Right atrium auricular region (tissue), 2 donors: Measurements from ENCODE around the gene NLE1. TPM values are rescaled to one million over a fixed set of nuclear protein-coding genes. Genes with fewer than 3 reads are reported as not detected.

Source experiments
- DNase-seq: peaks from one replicate; pipeline ENCODE4 v3.0.0-alpha.2; 2019; ENCODE audit warnings: low spot score
- H3K27ac ChIP-seq, 2 donors: fragments of 200-600 bp; sonication (generic); 1 replicate in 1 of 2; 2 replicates in 1 of 2; pipeline ENCODE4 v1.5.1; 2016 to 2019
- H3K27me3 ChIP-seq, 2 donors: fragments of 200-600 bp; sonication (generic); one replicate each; pipeline versions ENCODE4 v1.5.1 to v1.6.0; 2017 to 2019
- H3K36me3 ChIP-seq: fragments of 200-600 bp; sonication (generic); one replicate; pipeline ENCODE4 v1.5.1; 2016
- H3K4me1 ChIP-seq, 2 donors: fragments of 200-600 bp; sonication (generic); one replicate each; pipeline versions ENCODE4 v1.5.1 to v1.6.0; 2017 to 2019
- H3K4me3 ChIP-seq, 2 donors: fragments of 200-600 bp; sonication (generic); 1 replicate in 1 of 2; 2 replicates in 1 of 2; pipeline ENCODE4 v1.5.1; 2017 to 2019; ENCODE audit warnings: mild to moderate bottlenecking in 1 of 2, moderate library complexity in 1 of 2
- H3K9me3 ChIP-seq, 2 donors: fragments of 200-600 bp; sonication (generic); one replicate each; pipeline ENCODE4 v1.5.1; 2019
- CTCF ChIP-seq, 2 donors: fragments of 200-600 bp; sonication (generic); IDR thresholded peaks; one replicate each; pipeline ENCODE4 v1.5.1; 2019; ENCODE audit warnings: antibody characterized with exemption in 2 of 2
- total RNA-seq, 2 donors: library from RNA; depleted of rRNA; stranded (reverse); fragments of >200 nt; gene quantifications; one replicate each; pipeline ENCODE4 v1.1.0, GENCODE V29; 2016

The NLE1 gene
- total RNA-seq, 2 donors from 2014 or later: 3.6 to 8.2 TPM

- Histone ChIP-seq H3K4me3 (no peak overlapping the region), H3K27ac (no peak overlapping the region), H3K27me3 (no peaks in the 10 kb centered on the region), H3K36me3 (peaks cover 29% of the 10 kb centered on the region), H3K4me1 (peaks cover 0 to 13% of the 10 kb centered on the region in 2 donors), H3K9me3 (no peaks in the 10 kb centered on the region)
- no peak for DNase-seq
- TF ChIP-seq CTCF (IDR thresholded peaks at IDR 0.05): no peak
These were observed 12.1 kb downstream of the NLE1 start for GRCh38 chr17:35129973-35130351.

GRCh38 chr17:35129154-35129972, 12.7 kb downstream of the NLE1 start:
- Histone ChIP-seq H3K27me3 (no peaks in the 10 kb centered on the region), H3K27ac (no peak overlapping the region), H3K4me3 (no peak overlapping the region), H3K36me3 (peaks cover 25% of the 10 kb centered on the region), H3K9me3 (no peaks in the 10 kb centered on the region), H3K4me1 (peaks cover 0 to 13% of the 10 kb centered on the region in 2 donors)
- DNase-seq: no peak
- no peak for TF ChIP-seq CTCF (IDR thresholded peaks at IDR 0.05)

GRCh38 chr17:35127751-35128514, 14.2 kb downstream of the NLE1 start:
- H3K9me3 ChIP-seq: no peaks in the 10 kb centered on the region
- no peak overlapping the region for H3K4me3 ChIP-seq
- H3K4me1 ChIP-seq: peaks cover 0 to 13% of the 10 kb centered on the region in 2 donors
- H3K27me3 ChIP-seq: no peaks in the 10 kb centered on the region
- peaks cover 12% of the 10 kb centered on the region for H3K36me3 ChIP-seq
- peak; percentile 82 for DNase-seq
- TF ChIP-seq CTCF (IDR thresholded peaks at IDR 0.05): no peak
- H3K27ac ChIP-seq: no peak overlapping the region

GRCh38 chr17:35121315-35121714, 20.8 kb downstream of the NLE1 start, which contains the start of gene FNDC8:
Gene FNDC8 (plus strand): TSS chr17:35121615. CDS start chr17:35121694, 79 bp downstream.
- Histone ChIP-seq H3K9me3 (no peaks in the 10 kb centered on the region), H3K4me1 (peaks cover 0 to 20% of the 10 kb centered on the region in 2 donors), H3K4me3 (no peak within 1 kb of the TSS), H3K27me3 (no peaks in the 10 kb centered on the region), H3K27ac (no peak within 1 kb of the TSS), H3K36me3 (no peaks in the 10 kb centered on the region)
- no peak for DNase-seq
- no peak for TF ChIP-seq CTCF (IDR thresholded peaks at IDR 0.05)

GRCh38 chr17:35119370-35120165, 22.5 kb downstream of the NLE1 start, which contains the start of gene RAD51D:
Gene RAD51D (minus strand): TSS chr17:35119860. CDS start chr17:35119613, 247 bp downstream.
- H3K9me3 ChIP-seq: no peaks in the 10 kb centered on the region

More at GRCh38 chr17:35119370-35120165, 22.5 kb downstream of the NLE1 start, which contains the start of gene RAD51D:
- peak; percentile 97 to 99 for TF ChIP-seq CTCF (IDR thresholded peaks at IDR 0.05)
- Histone ChIP-seq H3K4me3 (peak within 1 kb of the TSS; percentile 76 to 86), H3K27me3 (no peaks in the 10 kb centered on the region), H3K36me3 (no peaks in the 10 kb centered on the region), H3K27ac (peak within 1 kb of the TSS; percentile 70 to 79), H3K4me1 (peaks cover 0 to 20% of the 10 kb centered on the region in 2 donors)
- DNase-seq: no peak
